Neutrophil (primary cell): ENCODE measurements around the gene VPS35.

Experiments used
- H3K27ac ChIP-seq: fragments of 200-600 bp; sonication (generic); 2 replicates; pipeline ENCODE4 v1.5.1; 2016; ENCODE audit warnings: mild to moderate bottlenecking, moderate library complexity
- H3K27me3 ChIP-seq: fragments of 200-600 bp; sonication (generic); 2 replicates; pipeline ENCODE4 v1.6.0; 2016; ENCODE audit warnings: mild to moderate bottlenecking
- H3K36me3 ChIP-seq: fragments of 200-600 bp; sonication (generic); 2 replicates; pipeline ENCODE4 v1.5.1; 2017
- H3K4me1 ChIP-seq, 2 experiments: fragments of 200-600 bp in 1 of 2; sonication (generic) in 1 of 2; 1 replicate in 1 of 2; 2 replicates in 1 of 2; pipeline versions ENCODE4 v1.5.1 to v1.6.1; 2013 to 2016; ENCODE audit warnings: low read depth in 1 of 2, low read length in 1 of 2, mild to moderate bottlenecking in 1 of 2, moderate library complexity in 1 of 2; ENCODE audit not compliant: control insufficient read depth in 1 of 2, insufficient read depth in 1 of 2
- H3K4me3 ChIP-seq, 2 experiments: fragments of 200-600 bp in 1 of 2; sonication (generic) in 1 of 2; 1 replicate in 1 of 2; 2 replicates in 1 of 2; pipeline ENCODE4 v1.5.1; 2013 to 2016; ENCODE audit warnings: low read depth in 1 of 2, low read length in 1 of 2, mild to moderate bottlenecking in 1 of 2, moderate library complexity in 1 of 2
- H3K9me3 ChIP-seq: fragments of 200-600 bp; sonication (generic); 2 replicates; pipeline ENCODE4 v1.5.1; 2016
- TF ChIP-seq, protein P1 (sequence below): fragments of 200-600 bp; sonication (generic); IDR thresholded peaks from 2 replicates; pipeline ENCODE4 v1.5.1; 2016; ENCODE audit warnings: antibody characterized with exemption

The VPS35 gene

DNA sequence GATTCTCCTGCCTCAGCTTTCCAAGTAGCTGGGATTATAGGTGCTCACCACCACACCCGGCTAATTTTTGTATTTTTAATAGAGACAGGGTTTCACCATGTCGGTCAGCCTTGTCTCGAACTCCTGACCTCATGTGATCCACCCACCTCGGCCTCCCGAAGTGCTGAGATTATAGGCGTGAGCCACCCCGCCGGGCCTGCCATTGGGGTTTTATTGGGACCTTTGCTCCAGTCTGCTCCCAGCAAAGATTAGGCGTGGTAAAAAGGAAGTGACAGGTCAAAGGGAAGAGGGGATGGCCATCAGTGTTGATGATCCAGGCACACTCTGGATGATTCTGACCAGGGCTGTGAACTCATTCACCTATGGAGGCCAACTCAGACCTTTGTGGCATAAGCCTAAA lies 38.7 kb upstream of the VPS35 start:
- Histone ChIP-seq H3K27ac (no peak overlapping the region), H3K4me3 (no peak overlapping the region), H3K36me3 (no peaks in the 10 kb centered on the region), H3K4me1 (no peaks in the 10 kb centered on the region), H3K27me3 (no peaks in the 10 kb centered on the region), H3K9me3 (no peaks in the 10 kb centered on the region)
- TF ChIP-seq, protein P1, sequence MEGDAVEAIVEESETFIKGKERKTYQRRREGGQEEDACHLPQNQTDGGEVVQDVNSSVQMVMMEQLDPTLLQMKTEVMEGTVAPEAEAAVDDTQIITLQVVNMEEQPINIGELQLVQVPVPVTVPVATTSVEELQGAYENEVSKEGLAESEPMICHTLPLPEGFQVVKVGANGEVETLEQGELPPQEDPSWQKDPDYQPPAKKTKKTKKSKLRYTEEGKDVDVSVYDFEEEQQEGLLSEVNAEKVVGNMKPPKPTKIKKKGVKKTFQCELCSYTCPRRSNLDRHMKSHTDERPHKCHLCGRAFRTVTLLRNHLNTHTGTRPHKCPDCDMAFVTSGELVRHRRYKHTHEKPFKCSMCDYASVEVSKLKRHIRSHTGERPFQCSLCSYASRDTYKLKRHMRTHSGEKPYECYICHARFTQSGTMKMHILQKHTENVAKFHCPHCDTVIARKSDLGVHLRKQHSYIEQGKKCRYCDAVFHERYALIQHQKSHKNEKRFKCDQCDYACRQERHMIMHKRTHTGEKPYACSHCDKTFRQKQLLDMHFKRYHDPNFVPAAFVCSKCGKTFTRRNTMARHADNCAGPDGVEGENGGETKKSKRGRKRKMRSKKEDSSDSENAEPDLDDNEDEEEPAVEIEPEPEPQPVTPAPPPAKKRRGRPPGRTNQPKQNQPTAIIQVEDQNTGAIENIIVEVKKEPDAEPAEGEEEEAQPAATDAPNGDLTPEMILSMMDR: no peak

DNA sequence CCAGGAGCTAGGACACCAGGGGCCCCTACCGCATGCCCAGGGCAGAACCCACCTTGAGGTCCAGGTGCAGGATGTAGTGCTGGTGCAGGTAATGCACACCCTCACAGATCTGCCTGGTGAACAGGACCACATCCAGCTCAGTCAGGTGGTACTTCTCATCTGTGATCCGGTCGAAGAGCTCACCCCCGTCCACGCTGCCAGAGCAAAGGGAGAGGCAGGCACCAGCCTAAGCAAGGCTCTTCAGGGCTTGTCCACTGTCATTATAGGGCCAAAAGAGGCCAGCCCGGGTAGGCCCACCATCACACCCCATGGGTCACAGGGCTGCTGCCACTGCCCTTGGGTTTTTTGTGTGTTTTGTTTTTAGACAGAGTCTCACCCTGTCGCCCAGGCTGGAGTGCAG lies 38.2 kb upstream of the VPS35 start:
- Histone ChIP-seq H3K36me3 (no peaks in the 10 kb centered on the region), H3K4me3 (no peak overlapping the region), H3K4me1 (no peaks in the 10 kb centered on the region), H3K27ac (no peak overlapping the region), H3K27me3 (no peaks in the 10 kb centered on the region), H3K9me3 (no peaks in the 10 kb centered on the region)
- TF ChIP-seq, protein P1: no peak

DNA sequence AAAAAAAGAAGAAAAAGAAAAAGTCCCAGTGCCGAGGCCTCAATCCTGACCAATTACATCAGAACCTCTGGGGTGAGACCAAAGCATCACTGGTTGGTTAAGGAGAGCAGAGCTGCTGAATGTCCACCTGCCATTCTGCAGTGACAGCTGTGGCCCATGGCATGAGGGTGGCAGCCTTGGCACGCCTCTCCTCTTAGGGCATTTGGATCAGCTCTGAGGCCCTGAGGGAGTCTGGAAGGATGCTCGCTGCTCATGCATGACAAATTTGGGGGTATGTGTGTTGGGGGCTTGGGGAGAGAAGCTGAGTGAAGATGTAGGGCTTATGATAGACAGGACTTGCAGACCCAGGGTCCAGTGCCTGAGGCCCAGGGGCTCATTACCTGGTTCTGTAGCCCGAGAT lies 32.9 kb upstream of the VPS35 start:
- H3K4me1 ChIP-seq: no peaks in the 10 kb centered on the region
- TF ChIP-seq, protein P1: no peak
- no peak overlapping the region for H3K4me3 ChIP-seq
- no peaks in the 10 kb centered on the region for H3K27me3 ChIP-seq
- H3K27ac ChIP-seq: no peak overlapping the region
- H3K9me3 ChIP-seq: no peaks in the 10 kb centered on the region
- H3K36me3 ChIP-seq: no peaks in the 10 kb centered on the region

DNA sequence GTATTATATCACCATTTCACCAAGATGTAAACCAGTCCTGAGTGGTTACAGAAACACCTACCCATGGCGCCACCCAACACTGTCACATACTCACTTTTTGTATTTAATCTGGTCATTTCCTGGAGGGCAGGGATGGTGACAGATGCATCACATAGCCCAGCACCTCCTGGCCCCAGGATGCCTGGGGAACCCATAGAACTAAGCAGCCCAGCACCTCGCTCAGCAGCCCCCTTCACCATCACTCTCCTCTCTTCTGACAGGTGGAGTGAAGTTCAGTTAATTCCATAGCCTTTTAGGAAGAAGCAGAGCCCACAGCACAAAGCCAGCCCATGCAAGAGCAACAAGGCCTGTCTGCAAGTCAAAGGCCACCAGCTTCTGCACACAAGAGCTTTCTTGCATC lies 31.6 kb upstream of the VPS35 start:
- Histone ChIP-seq H3K27ac (no peak overlapping the region), H3K4me3 (no peak overlapping the region), H3K4me1 (no peaks in the 10 kb centered on the region), H3K9me3 (no peaks in the 10 kb centered on the region), H3K36me3 (no peaks in the 10 kb centered on the region), H3K27me3 (no peaks in the 10 kb centered on the region)
- TF ChIP-seq, protein P1: no peak

DNA sequence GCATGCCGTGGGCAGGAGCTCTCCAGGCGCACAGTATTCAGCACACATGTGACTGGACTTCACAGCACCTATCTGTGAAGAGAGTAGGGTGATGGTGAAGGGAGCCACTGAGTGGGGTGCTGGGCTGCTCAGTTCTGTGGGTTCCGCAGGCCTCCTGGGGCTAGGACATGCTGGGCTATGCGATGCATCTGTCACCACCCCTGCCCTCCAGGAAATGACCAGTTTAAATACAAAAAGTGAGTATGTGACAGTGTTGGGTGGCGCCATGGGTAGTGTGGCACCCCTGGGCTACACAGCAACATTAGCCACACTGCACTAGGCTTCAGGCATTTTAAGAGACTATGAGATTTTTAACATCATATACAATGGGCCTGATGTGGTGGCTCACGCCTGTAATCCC lies 30.6 kb upstream of the VPS35 start:
- Histone ChIP-seq H3K27ac (no peak overlapping the region), H3K4me3 (no peak overlapping the region), H3K27me3 (no peaks in the 10 kb centered on the region), H3K9me3 (no peaks in the 10 kb centered on the region), H3K36me3 (no peaks in the 10 kb centered on the region), H3K4me1 (no peaks in the 10 kb centered on the region)
- TF ChIP-seq, protein P1: no peak

DNA sequence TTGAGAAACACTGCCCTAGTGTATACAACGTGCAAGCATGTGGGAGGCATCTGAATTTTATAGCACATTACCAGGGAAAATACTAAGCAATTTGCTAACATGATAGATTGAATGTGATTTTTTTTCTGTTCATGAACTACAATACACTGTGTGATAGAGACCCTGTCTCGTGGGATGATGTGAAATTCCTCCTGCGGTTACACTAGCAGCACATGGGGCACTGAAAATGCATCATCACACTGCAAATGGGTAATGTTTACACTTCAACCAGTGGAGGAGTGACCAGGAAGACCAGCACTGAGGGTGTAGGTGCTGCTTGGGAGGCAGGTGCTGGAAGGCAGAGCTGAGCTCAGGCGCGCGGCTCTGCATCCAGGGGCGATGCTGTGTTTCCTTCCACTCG lies 29.2 kb upstream of the VPS35 start:
- TF ChIP-seq, protein P1: no peak
- no peak overlapping the region for H3K4me3 ChIP-seq
- H3K4me1 ChIP-seq: peaks cover 1 to 2% of the 10 kb centered on the region in 2 experiments
- H3K27ac ChIP-seq: no peak overlapping the region
- no peaks in the 10 kb centered on the region for H3K27me3 ChIP-seq
- H3K9me3 ChIP-seq: no peaks in the 10 kb centered on the region
- H3K36me3 ChIP-seq: no peaks in the 10 kb centered on the region
